Amniotic stem cell (primary cell): ENCODE results near the gene SLC35D1.
"Not testable (repeated sequence)": the region's sequence is repeated elsewhere in the genome, so short reads cannot be mapped to it uniquely, and the experiment has no call there.

Experiments used
- DNase-seq: peaks from one replicate; lab custom pipeline; 2025; lab: John Stamatoyannopoulos, UW

SLC35D1 gene

GRCh38 chr1:67053785-67054772, at the start of gene SLC35D1:
TSS of gene SLC35D1 (minus strand) at chr1:67054148. CDS start at chr1:67054013, 135 bp downstream.
- DNase-seq: no peak

- DNase-seq: no peak
Observed at GRCh38 chr1:67103548-67103947, 49.6 kb upstream of the SLC35D1 start.

- DNase-seq: no peak
Observed at GRCh38 chr1:67100833-67101232, 46.9 kb upstream of the SLC35D1 start.

GRCh38 chr1:67097305-67097704, 43.4 kb upstream of the SLC35D1 start:
- no peak for DNase-seq

- DNase-seq: no peak
Observed at GRCh38 chr1:67094191-67094590, 40.2 kb upstream of the SLC35D1 start.

- no peak for DNase-seq
Observed at GRCh38 chr1:67089685-67090208, 35.8 kb upstream of the SLC35D1 start.

GRCh38 chr1:67088440-67088839, 34.5 kb upstream of the SLC35D1 start:
- no peak for DNase-seq

- DNase-seq: no peak
Observed at GRCh38 chr1:67085326-67085725, 31.4 kb upstream of the SLC35D1 start.

- DNase-seq: no peak
Observed at GRCh38 chr1:67084765-67085318, 30.9 kb upstream of the SLC35D1 start.

- no peak for DNase-seq
Observed at GRCh38 chr1:67078291-67078690, 24.3 kb upstream of the SLC35D1 start.

- no peak for DNase-seq
Observed at GRCh38 chr1:67077593-67077992, 23.6 kb upstream of the SLC35D1 start.

- DNase-seq: no peak
Observed at GRCh38 chr1:67072749-67073148, 18.8 kb upstream of the SLC35D1 start.

- DNase-seq: not testable (repeated sequence)
Observed at GRCh38 chr1:67067655-67068054, 13.7 kb upstream of the SLC35D1 start.

- no peak for DNase-seq
Observed at GRCh38 chr1:67062412-67062811, 8.5 kb upstream of the SLC35D1 start.

GRCh38 chr1:67061266-67061665, 7.3 kb upstream of the SLC35D1 start:
- DNase-seq: no peak

GRCh38 chr1:67060811-67061218, 6.9 kb upstream of the SLC35D1 start:
- DNase-seq: peak; percentile 90

- DNase-seq: no peak
Observed at GRCh38 chr1:67059346-67059745, 5.4 kb upstream of the SLC35D1 start.

- no peak for DNase-seq
Observed at GRCh38 chr1:67058761-67059160, 4.8 kb upstream of the SLC35D1 start.

- DNase-seq: no peak
Observed at GRCh38 chr1:67058242-67058641, 4.3 kb upstream of the SLC35D1 start.

- no peak for DNase-seq
Observed at GRCh38 chr1:67053535-67053784, 488 bp downstream of the SLC35D1 start.

GRCh38 chr1:67052741-67053534, 1.0 kb downstream of the SLC35D1 start:
- no peak for DNase-seq

GRCh38 chr1:67051196-67051595, 2.8 kb downstream of the SLC35D1 start:
- DNase-seq: no peak
